Measurements from ENCODE around the gene SELENOH. TPM values are rescaled to one million over a fixed set of nuclear protein-coding genes. Genes with fewer than 3 reads are reported as not detected.

Gene SELENOH
- total RNA-seq, 1 experiment from 2014 or later = 234 TPM

- H3K4me1 ChIP-seq (replicated peaks) = peaks cover 21% of the 10 kb centered on the region
- peak; percentile 94 to 97 for DNase-seq (ENCODE audit: low read depth in 1 of 2, low spot score in 2 of 2)
- H3K27me3 ChIP-seq (replicated peaks) = no peaks in the 10 kb centered on the region
- H3K27ac ChIP-seq = peak within 1 kb of the TSS; percentile 85
- no peaks in the 10 kb centered on the region for H3K9me3 ChIP-seq (replicated peaks)
- H3K4me3 ChIP-seq = peak within 1 kb of the TSS; percentile 52
- H3K36me3 ChIP-seq = peaks cover 10% of the 10 kb centered on the region
These were observed 20.3 kb downstream of the SELENOH start, which contains the start of gene CTNND1 for GRCh38 chr11:57761301-57762234. TSS of gene CTNND1 (plus strand) at chr11:57761802. CDS start at chr11:57791479, 29,677 bp downstream.

DNA sequence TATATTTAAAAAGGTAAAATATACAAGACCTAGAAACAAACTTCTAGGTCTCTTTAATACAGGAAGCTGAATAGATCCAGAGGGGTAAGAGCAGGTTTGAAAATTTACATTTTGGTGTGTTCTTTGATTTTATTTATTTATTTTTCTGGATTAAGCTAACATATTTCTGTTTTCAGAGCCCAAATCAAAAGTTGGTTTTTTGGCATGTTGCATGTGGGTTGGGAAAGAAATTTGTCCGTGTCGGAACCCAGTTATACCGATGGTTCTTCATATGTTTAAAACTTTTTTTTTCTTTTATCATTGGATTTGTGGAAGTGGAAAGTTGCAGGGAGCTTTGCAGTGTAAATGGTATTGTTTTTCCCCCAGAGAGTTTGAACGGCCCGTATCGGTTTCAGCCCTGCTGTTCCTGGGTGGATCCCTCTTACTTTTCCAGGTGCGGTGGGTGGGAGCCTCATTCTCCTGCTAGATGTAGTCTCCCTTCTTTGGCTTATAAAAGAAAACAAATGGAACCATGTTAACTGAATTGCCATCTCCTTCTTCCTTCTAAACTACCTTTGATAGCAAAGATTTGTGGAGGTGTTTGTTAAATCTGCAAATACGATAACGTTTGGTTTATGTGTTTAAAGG lies 21.1 kb downstream of the SELENOH start:
- DNase-seq (ENCODE audit: low read depth in 1 of 2, low spot score in 2 of 2) = peak in 1 of 2 experiments; percentile 30
- Histone ChIP-seq H3K36me3 (peaks cover 15% of the 10 kb centered on the region), H3K4me3 (peak overlapping the region; percentile 52), H3K4me1 (replicated peaks) (peaks cover 21% of the 10 kb centered on the region), H3K9me3 (replicated peaks) (no peaks in the 10 kb centered on the region), H3K27me3 (replicated peaks) (no peaks in the 10 kb centered on the region), H3K27ac (peak overlapping the region; percentile 85)

- Histone ChIP-seq H3K9me3 (replicated peaks) (no peaks in the 10 kb centered on the region), H3K27ac (no peak overlapping the region), H3K4me1 (replicated peaks) (peaks cover 21% of the 10 kb centered on the region), H3K36me3 (peaks cover 17% of the 10 kb centered on the region), H3K4me3 (peak overlapping the region; percentile 52), H3K27me3 (replicated peaks) (no peaks in the 10 kb centered on the region)
- DNase-seq (ENCODE audit: low read depth in 1 of 2, low spot score in 2 of 2) = peak in 1 of 2 experiments; percentile 44
These were observed 22.3 kb downstream of the SELENOH start for GRCh38 chr11:57763568-57763967.

DNA sequence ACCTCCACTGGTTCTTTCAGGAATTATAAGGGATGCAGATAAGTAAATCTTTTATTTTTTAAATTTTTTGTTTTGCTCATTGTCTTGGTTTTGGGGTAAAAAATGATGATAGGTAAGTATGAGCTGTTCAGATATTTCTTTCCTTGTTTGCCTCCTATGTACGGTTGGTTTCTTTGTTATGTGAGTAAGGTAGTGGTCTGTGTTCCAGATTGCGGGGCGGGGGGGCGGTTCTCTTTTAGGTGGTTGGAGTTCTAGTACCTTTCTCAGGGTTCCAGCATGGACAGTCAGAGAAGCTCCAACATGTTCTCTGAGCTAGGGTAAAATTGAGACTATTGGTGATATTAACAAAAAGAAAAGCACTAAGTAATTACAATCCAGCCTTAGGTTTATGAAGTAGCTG lies 22.7 kb downstream of the SELENOH start:
- no peaks in the 10 kb centered on the region for H3K27me3 ChIP-seq (replicated peaks)
- H3K9me3 ChIP-seq (replicated peaks) = no peaks in the 10 kb centered on the region
- no peak for DNase-seq (ENCODE audit: low read depth in 1 of 2, low spot score in 2 of 2)
- H3K4me3 ChIP-seq = peak overlapping the region; percentile 52
- H3K27ac ChIP-seq = no peak overlapping the region
- H3K4me1 ChIP-seq (replicated peaks) = peaks cover 21% of the 10 kb centered on the region
- peaks cover 17% of the 10 kb centered on the region for H3K36me3 ChIP-seq

DNA sequence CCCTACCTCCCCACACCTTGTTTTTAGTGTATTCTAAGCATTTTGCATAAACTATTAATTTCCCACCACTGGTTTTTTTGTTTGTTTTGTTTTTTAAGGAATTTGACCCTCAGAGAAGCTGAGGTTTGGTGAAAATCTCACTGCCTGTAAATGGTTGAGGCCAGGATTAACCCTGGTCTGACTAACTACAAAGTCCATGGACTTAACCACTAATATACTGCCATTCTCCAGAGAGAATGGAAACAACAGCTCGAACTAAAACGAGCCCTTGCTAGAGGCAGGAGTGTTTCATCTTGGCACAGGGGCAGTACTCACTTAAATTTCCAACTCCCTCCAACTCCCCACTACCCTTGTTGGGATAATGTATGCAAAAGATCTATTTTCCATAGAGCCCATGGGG lies 23.3 kb downstream of the SELENOH start:
- Histone ChIP-seq H3K27ac (no peak overlapping the region), H3K4me3 (peak overlapping the region; percentile 52; the same call in 1 of the 2 replicates), H3K27me3 (replicated peaks) (no peaks in the 10 kb centered on the region), H3K4me1 (replicated peaks) (peaks cover 21% of the 10 kb centered on the region), H3K36me3 (peaks cover 22% of the 10 kb centered on the region), H3K9me3 (replicated peaks) (no peaks in the 10 kb centered on the region)
- DNase-seq (ENCODE audit: low read depth in 1 of 2, low spot score in 2 of 2) = peak in 1 of 2 experiments; percentile 23

- H3K27ac ChIP-seq = no peak overlapping the region
- H3K4me3 ChIP-seq = peak overlapping the region; percentile 2; the same call in 1 of the 2 replicates
- H3K9me3 ChIP-seq (replicated peaks) = no peaks in the 10 kb centered on the region
- DNase-seq (ENCODE audit: low read depth in 1 of 2, low spot score in 2 of 2) = no peak
- H3K27me3 ChIP-seq (replicated peaks) = no peaks in the 10 kb centered on the region
- peaks cover 21% of the 10 kb centered on the region for H3K4me1 ChIP-seq (replicated peaks)
- peaks cover 25% of the 10 kb centered on the region for H3K36me3 ChIP-seq
These were observed 23.7 kb downstream of the SELENOH start for GRCh38 chr11:57764972-57765371.

DNA sequence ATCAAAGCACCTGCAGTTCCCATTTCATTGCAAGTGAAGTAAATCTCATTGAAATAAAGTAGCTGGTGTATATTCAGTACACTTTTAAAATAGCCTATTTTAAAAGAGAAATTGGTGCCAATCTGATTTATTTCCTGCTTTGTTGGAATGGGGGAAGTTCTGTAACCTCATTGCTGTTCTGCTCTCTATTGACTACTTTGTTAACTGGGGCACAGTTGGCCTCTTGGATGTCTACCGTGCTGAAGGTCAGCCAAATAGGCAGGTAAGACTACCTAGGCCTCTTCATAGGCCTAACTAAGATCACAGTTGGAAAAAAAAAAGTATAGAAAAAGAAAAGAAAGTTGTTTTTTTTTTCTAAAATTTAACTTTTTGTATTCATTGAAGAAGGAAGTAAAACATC lies 29.5 kb downstream of the SELENOH start:
- H3K27ac ChIP-seq = no peak overlapping the region
- no peak for DNase-seq (ENCODE audit: low read depth in 1 of 2, low spot score in 2 of 2)
- H3K9me3 ChIP-seq (replicated peaks) = no peaks in the 10 kb centered on the region

DNA sequence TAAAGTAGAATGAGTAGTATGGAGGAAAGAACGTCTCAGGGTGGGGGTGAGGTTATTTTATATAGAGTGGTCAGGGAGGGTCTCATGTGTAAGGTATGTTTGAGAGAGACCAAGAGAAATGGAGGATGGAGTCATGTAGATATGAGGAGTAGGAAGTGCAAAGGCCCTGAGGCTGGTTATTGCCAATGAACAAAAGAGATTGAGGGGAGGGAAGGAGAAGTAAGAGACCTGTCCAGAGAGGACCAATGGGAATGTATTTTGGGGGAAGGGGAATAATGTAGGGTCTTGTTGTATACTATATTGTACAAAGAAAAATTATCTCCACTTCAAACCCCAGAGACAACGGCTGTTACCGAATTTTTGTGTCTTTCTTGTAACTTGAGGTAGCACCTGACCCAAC lies 30.1 kb downstream of the SELENOH start:
- Histone ChIP-seq H3K4me3 (no peak overlapping the region), H3K27ac (no peak overlapping the region), H3K4me1 (replicated peaks) (peaks cover 34% of the 10 kb centered on the region), H3K27me3 (replicated peaks) (no peaks in the 10 kb centered on the region), H3K9me3 (replicated peaks) (no peaks in the 10 kb centered on the region), H3K36me3 (peaks cover 30% of the 10 kb centered on the region)
- DNase-seq (ENCODE audit: low read depth in 1 of 2, low spot score in 2 of 2) = no peak

More for the DNA sequence above, 29.5 kb downstream of the SELENOH start:
- Histone ChIP-seq H3K4me3 (no peak overlapping the region), H3K36me3 (peaks cover 33% of the 10 kb centered on the region), H3K4me1 (replicated peaks) (peaks cover 28% of the 10 kb centered on the region), H3K27me3 (replicated peaks) (no peaks in the 10 kb centered on the region)

GRCh38 chr11:57772562-57772961 lies 31.3 kb downstream of the SELENOH start:
- DNase-seq (ENCODE audit: low read depth in 1 of 2, low spot score in 2 of 2) = no peak
- peaks cover 21% of the 10 kb centered on the region for H3K36me3 ChIP-seq
- H3K27me3 ChIP-seq (replicated peaks) = no peaks in the 10 kb centered on the region
- H3K4me3 ChIP-seq = no peak overlapping the region
- H3K4me1 ChIP-seq (replicated peaks) = peaks cover 46% of the 10 kb centered on the region
- H3K9me3 ChIP-seq (replicated peaks) = no peaks in the 10 kb centered on the region
- H3K27ac ChIP-seq = no peak overlapping the region

GRCh38 chr11:57773026-57773598 lies 31.8 kb downstream of the SELENOH start:
- Histone ChIP-seq H3K36me3 (peaks cover 21% of the 10 kb centered on the region), H3K9me3 (replicated peaks) (no peaks in the 10 kb centered on the region), H3K4me1 (replicated peaks) (peaks cover 51% of the 10 kb centered on the region), H3K4me3 (no peak overlapping the region), H3K27ac (no peak overlapping the region), H3K27me3 (replicated peaks) (no peaks in the 10 kb centered on the region)
- DNase-seq (ENCODE audit: low read depth in 1 of 2, low spot score in 2 of 2) = no peak

- Histone ChIP-seq H3K9me3 (replicated peaks) (no peaks in the 10 kb centered on the region), H3K36me3 (peaks cover 20% of the 10 kb centered on the region), H3K27ac (peak overlapping the region; percentile 89), H3K4me3 (no peak overlapping the region), H3K27me3 (replicated peaks) (no peaks in the 10 kb centered on the region), H3K4me1 (replicated peaks) (peaks cover 70% of the 10 kb centered on the region)
- peak in 1 of 2 experiments; percentile 43 for DNase-seq (ENCODE audit: low read depth in 1 of 2, low spot score in 2 of 2)
These were observed 34.2 kb downstream of the SELENOH start for GRCh38 chr11:57775491-57775890.

DNA sequence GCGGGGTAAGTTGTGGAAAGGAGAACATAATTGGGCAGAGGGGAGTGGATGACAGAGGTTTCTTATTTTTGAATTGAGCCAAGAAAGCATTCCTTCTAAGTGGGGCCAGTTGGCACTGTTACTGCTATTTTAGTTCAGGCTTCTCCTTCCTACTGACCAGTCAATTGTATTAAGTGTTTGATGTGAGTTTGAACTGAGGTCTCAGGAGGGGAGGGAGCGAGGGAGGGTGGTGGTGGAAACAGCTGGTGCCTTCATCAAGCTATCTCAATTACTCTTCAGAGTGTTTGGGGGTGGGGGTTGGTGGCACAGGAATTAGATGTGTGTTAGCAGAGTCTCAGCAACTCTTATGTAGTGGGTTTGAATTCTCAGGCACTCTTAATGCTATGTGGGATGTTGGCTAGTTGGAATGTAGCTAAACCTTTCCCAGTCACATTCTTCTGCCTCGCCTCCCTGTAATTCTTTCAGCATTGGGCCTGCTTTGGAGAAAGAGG lies 34.8 kb downstream of the SELENOH start:
- no peaks in the 10 kb centered on the region for H3K27me3 ChIP-seq (replicated peaks)
- peaks cover 22% of the 10 kb centered on the region for H3K36me3 ChIP-seq
- H3K4me3 ChIP-seq = no peak overlapping the region
- H3K4me1 ChIP-seq (replicated peaks) = peaks cover 70% of the 10 kb centered on the region
- H3K9me3 ChIP-seq (replicated peaks) = no peaks in the 10 kb centered on the region
- H3K27ac ChIP-seq = peak overlapping the region; percentile 89
- DNase-seq (ENCODE audit: low read depth in 1 of 2, low spot score in 2 of 2) = peak; percentile 52 to 68

- Histone ChIP-seq H3K4me3 (no peak overlapping the region), H3K27me3 (replicated peaks) (no peaks in the 10 kb centered on the region), H3K9me3 (replicated peaks) (no peaks in the 10 kb centered on the region), H3K27ac (peak overlapping the region; percentile 89), H3K4me1 (replicated peaks) (peaks cover 74% of the 10 kb centered on the region), H3K36me3 (peaks cover 24% of the 10 kb centered on the region)
- no peak for DNase-seq (ENCODE audit: low read depth in 1 of 2, low spot score in 2 of 2)
These were observed 35.4 kb downstream of the SELENOH start for GRCh38 chr11:57776577-57777210.

Data from SJSA1 (cell line).